K562 (cell line): ENCODE measurements around the gene KRT33A. TPM values are rescaled to one million over a fixed set of nuclear protein-coding genes. Genes with fewer than 3 reads are reported as not detected.

Source experiments
- ATAC-seq: fragments of 200-7000 bp; cut with Tn5 transposase; 3 replicates; pipeline ENCODE4 v1.9.1; 2020; ENCODE audit warnings: moderate library complexity
- BruUV-seq: library from RNA; stranded (reverse); fragments of 400-500 nt; replicated peaks from 2 replicates; lab custom pipeline; 2021; lab: Mats Ljungman, UMichigan
- CTCF ChIA-PET: fragments of 300-600 bp; formaldehyde crosslinking; extraction: SDS; loops from one replicate; lab custom pipeline; 2021; ENCODE audit warnings: low intra/inter-chr PET ratio; lab: Yijun Ruan, JAX
- POLR2A ChIA-PET: fragments of 300-600, 350-650 bp; sonication (Branson Sonifier 250); formaldehyde crosslinking; extraction: SDS; loops from one replicate; lab custom pipeline; 2021; ENCODE audit warnings: antibody characterized with exemption, inconsistent platforms; lab: Yijun Ruan, JAX
- DNase-seq, 4 experiments: peaks; one replicate each; pipeline versions ENCODE4 v3.0.0 to v3.0.0-alpha.2; 2011 to 2018; ENCODE audit warnings: low spot score in 3 of 4, mixed read lengths in 3 of 4; ENCODE audit errors: extremely low read depth in 1 of 4
- FAIRE-seq: peaks from 2 replicates; lab custom pipeline; 2011; peaks lifted over from hg19 to GRCh38; lab: Jason Lieb, UNC
- H2AFZ ChIP-seq: 2 replicates; pipeline ENCODE4 v1.6.0; 2011; ENCODE audit warnings: low read depth, low read length, control low read depth, inconsistent platforms
- H3K27ac ChIP-seq: fragments of 200-600 bp; 3 replicates; pipeline ENCODE4 v1.8.0; 2011; ENCODE audit warnings: low read depth, mild to moderate bottlenecking, control low read depth, inconsistent platforms, low read length, moderate library complexity, mixed read lengths; ENCODE audit errors: extremely low read depth
- H3K27me3 ChIP-seq, 2 experiments: fragments of 300-600 bp in 1 of 2; 2 replicates in 1 of 2; 3 replicates in 1 of 2; pipeline versions ENCODE4 v1.6.0 to v1.8.0; 2011; ENCODE audit warnings: inconsistent platforms in 2 of 2, low read length in 2 of 2, mild to moderate bottlenecking in 1 of 2, mixed read lengths in 1 of 2, moderate library complexity in 1 of 2; ENCODE audit not compliant: control insufficient read depth in 2 of 2, insufficient read depth in 2 of 2
- H3K36me3 ChIP-seq: fragments of 300-600 bp; 3 replicates; pipeline ENCODE4 v1.8.0; 2011; ENCODE audit warnings: mild to moderate bottlenecking, low read length, inconsistent platforms; ENCODE audit not compliant: control insufficient read depth, insufficient read depth
- H3K4me1 ChIP-seq, 2 experiments: fragments of 200-600 bp in 1 of 2; replicated peaks in 1 of 2; 2 replicates in 1 of 2; 3 replicates in 1 of 2; pipeline versions ENCODE4 v1.5.1 to v1.8.0; 2011; ENCODE audit warnings: inconsistent platforms in 2 of 2, low read length in 2 of 2, mild to moderate bottlenecking in 1 of 2, mixed read lengths in 1 of 2, moderate library complexity in 1 of 2; ENCODE audit not compliant: control insufficient read depth in 2 of 2, insufficient read depth in 2 of 2
- H3K4me2 ChIP-seq: 2 replicates; pipeline ENCODE4 v1.6.1; 2011; ENCODE audit warnings: low read length, control low read depth, inconsistent platforms, mixed read lengths; ENCODE audit not compliant: insufficient read depth
- H3K4me3 ChIP-seq: fragments of 200-600 bp; sonication (generic), shearing (Covaris generic); 2 replicates; pipeline ENCODE4 v1.5.1; 2016; ENCODE audit warnings: control low read depth, inconsistent platforms
- H3K79me2 ChIP-seq: fragments of 200-600 bp; 3 replicates; pipeline ENCODE4 v1.8.0; 2011; ENCODE audit warnings: low read length, inconsistent platforms; ENCODE audit not compliant: control insufficient read depth, insufficient read depth
- H3K9ac ChIP-seq, 2 experiments: 2 replicates each; pipeline versions ENCODE4 v1.6.0 to v1.6.1; 2011; ENCODE audit warnings: low read depth in 2 of 2, low read length in 2 of 2, control low read depth in 1 of 2, inconsistent platforms in 1 of 2, mild to moderate bottlenecking in 1 of 2, mixed read lengths in 1 of 2; ENCODE audit not compliant: insufficient read depth in 1 of 2
- H3K9me1 ChIP-seq: one replicate; pipeline ENCODE4 v1.6.0; 2011; ENCODE audit warnings: inconsistent platforms, mild to moderate bottlenecking, low read length, moderate library complexity; ENCODE audit not compliant: control insufficient read depth, insufficient read depth
- H3K9me3 ChIP-seq: replicated peaks from 2 replicates; pipeline ENCODE4 v1.5.1; 2011; ENCODE audit warnings: low read depth, low read length, inconsistent platforms; ENCODE audit not compliant: control insufficient read depth, insufficient read depth
- H4K20me1 ChIP-seq: replicated peaks from 2 replicates; pipeline ENCODE4 v1.6.1; 2011; ENCODE audit warnings: low read length, inconsistent platforms, mixed read lengths; ENCODE audit not compliant: control insufficient read depth, insufficient read depth
- CEBPB ChIP-seq: fragments of 450-650 bp; IDR thresholded peaks from 2 replicates; pipeline ENCODE4 v1.6.1; 2016; ENCODE audit warnings: missing genetic modification characterization, missing compliant biosample characterization
- FOXM1 ChIP-seq, 2 experiments: fragments of 450-650 bp in 1 of 2; sonication (generic) in 1 of 2; formaldehyde crosslinking in 1 of 2; IDR thresholded peaks; 2 replicates each; pipeline versions ENCODE4 v1.6.1 to v1.9.0; 2017 to 2022; ENCODE audit warnings: low read depth in 2 of 2, mild to moderate bottlenecking in 2 of 2, missing genetic modification reagents in 1 of 2, moderate library complexity in 1 of 2
- ILK ChIP-seq: fragments of 450-650 bp; IDR thresholded peaks from 2 replicates; pipeline ENCODE4 v1.6.1; 2016; ENCODE audit warnings: missing genetic modification characterization, low read depth, mild to moderate bottlenecking, missing compliant biosample characterization, moderate library complexity, borderline replicate concordance
- JUN ChIP-seq, 2 experiments: sonication (generic) in 1 of 2; formaldehyde crosslinking in 1 of 2; IDR thresholded peaks; 2 replicates each; pipeline versions ENCODE4 v1.6.1 to v1.8.0; 2012 to 2022; ENCODE audit warnings: borderline replicate concordance in 2 of 2, mild to moderate bottlenecking in 2 of 2, improper control_type of control experiment in 1 of 2, low read depth in 1 of 2, low read length in 1 of 2, missing genetic modification reagents in 1 of 2
- KLF1 ChIP-seq: fragments of 450-650 bp; IDR thresholded peaks from 2 replicates; pipeline ENCODE4 v1.6.1; 2016; ENCODE audit warnings: missing genetic modification characterization, missing compliant biosample characterization
- NFE2L1 ChIP-seq: fragments of 450-650 bp; IDR thresholded peaks from 2 replicates; pipeline ENCODE4 v1.6.1; 2016; ENCODE audit warnings: missing genetic modification characterization, low read depth, mild to moderate bottlenecking, missing compliant biosample characterization, moderate library complexity, borderline replicate concordance
- PURB ChIP-seq: sonication (generic); formaldehyde crosslinking; IDR thresholded peaks from 2 replicates; pipeline ENCODE4 v1.9.0; 2021; ENCODE audit warnings: low read depth, mild to moderate bottlenecking, missing genetic modification reagents
- RHOXF2B ChIP-seq: fragments of 250-450 bp; sonication (Bioruptor Pico); conservative IDR thresholded peaks from 2 replicates; pipeline ENCODE4 v1.5.1; 2021
- SMAD4 ChIP-seq: fragments of 250-450 bp; sonication (Bioruptor Pico); conservative IDR thresholded peaks from 2 replicates; pipeline ENCODE4 v1.8.0; 2021; ENCODE audit warnings: inconsistent platforms, mild to moderate bottlenecking, moderate library complexity
- SNAPC5 ChIP-seq: fragments of 250-450 bp; sonication (Bioruptor Pico); IDR thresholded peaks from 2 replicates; pipeline ENCODE4 v1.8.0; 2021; ENCODE audit warnings: moderate library complexity, mild to moderate bottlenecking, inconsistent platforms
- TCF15 ChIP-seq: fragments of 250-450 bp; sonication (Bioruptor Pico); IDR thresholded peaks from 2 replicates; pipeline ENCODE4 v1.8.0; 2022; ENCODE audit warnings: moderate library complexity, mild to moderate bottlenecking, inconsistent platforms
- U2AF1 ChIP-seq: fragments of 200-400 bp; formaldehyde crosslinking; optimal IDR thresholded peaks from 2 replicates; pipeline ENCODE3; 2017; ENCODE audit warnings: mild to moderate bottlenecking, low read depth, low read length, moderate library complexity
- ZC3H11A ChIP-seq: IDR thresholded peaks from 2 replicates; pipeline ENCODE4 v1.6.1; 2012; ENCODE audit warnings: low read depth, low read length, improper control_type of control experiment
- ZKSCAN3 ChIP-seq: fragments of 250-450 bp; sonication (Bioruptor Pico); IDR thresholded peaks from 2 replicates; pipeline ENCODE4 v1.4.0; 2020
- ZNF316 ChIP-seq: fragments of 450-650 bp; IDR thresholded peaks from 2 replicates; pipeline ENCODE4 v1.6.1; 2016
- ZNF445 ChIP-seq: fragments of 250-450 bp; sonication (Bioruptor Pico); IDR thresholded peaks from 2 replicates; pipeline ENCODE4 v1.4.0; 2020; ENCODE audit warnings: low read depth, mild to moderate bottlenecking, moderate library complexity
- WGBS: fragments of 100-300 bp; shearing (Covaris generic); methylation state at CpG from one replicate; pipeline ENCODE4 v1.1.6; 2016; ENCODE audit warnings: low coverage, mixed read lengths; ENCODE audit not compliant: insufficient coverage; ENCODE audit errors: missing lambda C conversion rate; 5-methylcytosine and 5-hydroxymethylcytosine counted together
- in situ Hi-C: fragments of 300-500 bp; cut with MboI; formaldehyde crosslinking; loops from 4 replicates; pipeline ENCODE4 v1.15.0; 2018; ENCODE audit warnings: inconsistent platforms, mixed read lengths
- intact Hi-C: fragments of 100-400 bp; cut with micrococcal nuclease; formaldehyde crosslinking; loops from 2 replicates; pipeline ENCODE4 v1.14.2; 2022
- polyA plus RNA-seq, 8 experiments: library from polyadenylated mRNA; depleted of rRNA in 4 of 8; stranded (reverse) in 5 of 8; unstranded in 3 of 8; fragments of >200 nt; fragmentation: Nextera tagmentation in 2 of 8; fragmentation: Illumina TruSeq in 1 of 8; extraction: Ambion mirVana in 2 of 8; extraction: Trizol in 1 of 8; gene quantifications; 2 replicates each; pipeline versions ENCODE4 v1.2.1 to v1.2.3, GENCODE V29; 2011 to 2014; ENCODE audit warnings: inconsistent platforms in 1 of 8, missing spikeins in 1 of 8
- total RNA-seq, 7 experiments: library from RNA; depleted of rRNA in 6 of 7; stranded (reverse); fragments of >200 nt in 6 of 7; fragmentation: Illumina TruSeq in 2 of 7; extraction: Trizol in 2 of 7; gene quantifications; 2 replicates each; pipeline versions ENCODE4 v1.2.1 to v1.2.3, GENCODE V29; 2011 to 2021; ENCODE audit warnings: low replicate concordance in 1 of 7
- TF ChIP-seq, protein P1 (sequence below): fragments of 250-450 bp; sonication (Bioruptor Pico); IDR thresholded peaks from 2 replicates; pipeline ENCODE4 v1.4.0; 2020; ENCODE audit warnings: mild to moderate bottlenecking, moderate library complexity
- TF ChIP-seq, protein P2 (sequence below): fragments of 250-450 bp; sonication (Bioruptor Pico); IDR thresholded peaks from 2 replicates; pipeline ENCODE4 v1.5.0; 2020; ENCODE audit warnings: mild to moderate bottlenecking, borderline replicate concordance

Gene KRT33A
- total and polyA plus RNA-seq, 9 of the 15 experiments (the other 6 are each of a cell fraction or from before 2014, with no cell fraction given): not detected

- H4K20me1 ChIP-seq: no peaks in the 10 kb centered on the region; the same call in 1 of the 2 replicates
- in situ Hi-C loops: no loop called here
- no TSS peak for BruUV-seq
- no peak for FAIRE-seq
- H3K4me1 ChIP-seq: no peaks in the 10 kb centered on the region
- no peak within 1 kb of the TSS for H3K27ac ChIP-seq
- no peak within 1 kb of the TSS for H2AFZ ChIP-seq
- no peaks in the 10 kb centered on the region for H3K9me1 ChIP-seq
- H3K9me3 ChIP-seq: no peaks in the 10 kb centered on the region
- ChIA-PET CTCF (no interaction called here), POLR2A (no interaction called here)
- DNase-seq: no peak
- peaks cover 4 to 44% of the 10 kb centered on the region in 2 experiments for H3K27me3 ChIP-seq
- no peak within 1 kb of the TSS for H3K9ac ChIP-seq
- no peak within 1 kb of the TSS for H3K4me3 ChIP-seq
- 1% methylated on average over 13 of the region's 16 CpGs for WGBS
- H3K4me2 ChIP-seq: no peak within 1 kb of the TSS
- intact Hi-C loops: no loop called here
- no peaks in the 10 kb centered on the region for H3K79me2 ChIP-seq
- no peaks in the 10 kb centered on the region for H3K36me3 ChIP-seq
- no peak for ATAC-seq
- TF ChIP-seq SNAPC5 (CRISPR knock-in tag) (no peak), ZNF445 (CRISPR knock-in tag) (no peak), SMAD4 (no peak), CEBPB (tag) (no peak), NFE2L1 (tag) (no peak), U2AF1 (no peak), ILK (no peak), ZKSCAN3 (CRISPR knock-in tag) (no peak), ZC3H11A (no peak), FOXM1 (IDR thresholded peaks at IDR 0.05; ENCODE audit: low read depth) (no peak), FOXM1 (CRISPR knock-in tag; IDR thresholded peaks at IDR 0.05; ENCODE audit: low read depth) (no peak), ZNF316 (no peak), PURB (CRISPR knock-in tag) (no peak), JUN (IDR thresholded peaks at IDR 0.05; ENCODE audit: borderline replicate concordance, low read depth, low read length) (no peak), JUN (CRISPR knock-in tag; IDR thresholded peaks at IDR 0.05; ENCODE audit: borderline replicate concordance) (no peak), RHOXF2B (no peak), TCF15 (CRISPR knock-in tag) (no peak), KLF1 (tag) (no peak)
- TF ChIP-seq, protein P1, sequence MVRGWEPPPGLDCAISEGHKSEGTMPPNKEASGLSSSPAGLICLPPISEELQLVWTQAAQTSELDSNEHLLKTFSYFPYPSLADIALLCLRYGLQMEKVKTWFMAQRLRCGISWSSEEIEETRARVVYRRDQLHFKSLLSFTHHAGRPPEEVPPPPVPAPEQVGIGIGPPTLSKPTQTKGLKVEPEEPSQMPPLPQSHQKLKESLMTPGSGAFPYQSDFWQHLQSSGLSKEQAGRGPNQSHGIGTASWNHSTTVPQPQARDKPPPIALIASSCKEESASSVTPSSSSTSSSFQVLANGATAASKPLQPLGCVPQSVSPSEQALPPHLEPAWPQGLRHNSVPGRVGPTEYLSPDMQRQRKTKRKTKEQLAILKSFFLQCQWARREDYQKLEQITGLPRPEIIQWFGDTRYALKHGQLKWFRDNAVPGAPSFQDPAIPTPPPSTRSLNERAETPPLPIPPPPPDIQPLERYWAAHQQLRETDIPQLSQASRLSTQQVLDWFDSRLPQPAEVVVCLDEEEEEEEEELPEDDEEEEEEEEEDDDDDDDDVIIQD (CRISPR knock-in tag): no peak
- TF ChIP-seq, protein P2, sequence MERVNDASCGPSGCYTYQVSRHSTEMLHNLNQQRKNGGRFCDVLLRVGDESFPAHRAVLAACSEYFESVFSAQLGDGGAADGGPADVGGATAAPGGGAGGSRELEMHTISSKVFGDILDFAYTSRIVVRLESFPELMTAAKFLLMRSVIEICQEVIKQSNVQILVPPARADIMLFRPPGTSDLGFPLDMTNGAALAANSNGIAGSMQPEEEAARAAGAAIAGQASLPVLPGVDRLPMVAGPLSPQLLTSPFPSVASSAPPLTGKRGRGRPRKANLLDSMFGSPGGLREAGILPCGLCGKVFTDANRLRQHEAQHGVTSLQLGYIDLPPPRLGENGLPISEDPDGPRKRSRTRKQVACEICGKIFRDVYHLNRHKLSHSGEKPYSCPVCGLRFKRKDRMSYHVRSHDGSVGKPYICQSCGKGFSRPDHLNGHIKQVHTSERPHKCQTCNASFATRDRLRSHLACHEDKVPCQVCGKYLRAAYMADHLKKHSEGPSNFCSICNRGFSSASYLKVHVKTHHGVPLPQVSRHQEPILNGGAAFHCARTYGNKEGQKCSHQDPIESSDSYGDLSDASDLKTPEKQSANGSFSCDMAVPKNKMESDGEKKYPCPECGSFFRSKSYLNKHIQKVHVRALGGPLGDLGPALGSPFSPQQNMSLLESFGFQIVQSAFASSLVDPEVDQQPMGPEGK (CRISPR knock-in tag): no peak
These were observed 46.5 kb upstream of the KRT33A start, which contains the start of gene KRT31 for GRCh38 chr17:41396996-41397660. Gene KRT31, minus strand, starts transcription at chr17:41397608. Its CDS starts 69 bp downstream, at chr17:41397539.
